ENCODE results near the gene PLK5. TPM values are rescaled to one million over a fixed set of nuclear protein-coding genes. Genes with fewer than 3 reads are reported as not detected.

PLK5 gene
- total RNA-seq, 2 donors from 2014 or later: not detected

DNA sequence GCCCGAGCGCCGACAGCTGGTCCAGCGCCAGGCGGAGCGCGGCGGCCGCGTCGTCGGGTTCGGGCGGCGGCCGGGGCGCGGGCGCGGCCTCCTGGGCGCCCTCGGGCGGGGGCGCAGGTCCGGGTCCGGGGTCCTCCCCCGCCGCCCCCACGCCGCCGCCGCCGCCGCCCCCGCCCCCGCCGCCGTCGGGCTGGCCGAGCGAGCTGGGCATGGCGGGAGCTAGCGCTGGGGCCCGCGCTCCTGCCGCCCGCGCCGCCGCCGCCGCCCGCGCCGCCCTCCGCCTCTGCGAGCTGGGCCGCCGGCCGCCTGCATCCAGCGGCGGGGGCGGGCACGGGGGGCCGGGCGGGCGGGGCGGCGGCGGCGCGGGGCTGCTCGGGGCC lies 44.0 kb downstream of the PLK5 start:
- DNase-seq: no peak
- ATAC-seq (replicated peaks in 1 of 2): peak; percentile 51 to 52
- Mint-ChIP-seq H3K4me1 (ENCODE audit: low read depth) (peaks cover 7% of the 10 kb centered on the region), H3K9me3 (no peaks in the 10 kb centered on the region), H3K27ac (no peak overlapping the region), H3K4me3 (no peak overlapping the region), H3K36me3 (ENCODE audit: insufficient read depth in 2 of 2) (no peaks in the 10 kb centered on the region), H3K27me3 (ENCODE audit: low read depth) (peaks cover 13% of the 10 kb centered on the region)

GRCh38 chr19:1568320-1569019 lies 44.6 kb downstream of the PLK5 start, which contains the start of gene MEX3D:
Gene MEX3D (minus strand): TSS chr19:1568325. CDS start chr19:1568058, 267 bp downstream.
- Mint-ChIP-seq H3K9me3 (no peaks in the 10 kb centered on the region), H3K4me1 (ENCODE audit: low read depth) (peaks cover 7% of the 10 kb centered on the region), H3K27me3 (ENCODE audit: low read depth) (peaks cover 13% of the 10 kb centered on the region), H3K36me3 (ENCODE audit: insufficient read depth in 2 of 2) (no peaks in the 10 kb centered on the region), H3K27ac (no peak within 1 kb of the TSS), H3K4me3 (peak within 1 kb of the TSS; percentile 34 to 49)
- DNase-seq: peak; percentile 80 to 88
- ATAC-seq (replicated peaks in 1 of 2): peak; percentile 88 to 93

- no peak for ATAC-seq (replicated peaks in 1 of 2)
- DNase-seq: no peak
- peak overlapping the region; percentile 3 to 65 for H3K4me3 Mint-ChIP-seq
- peak overlapping the region; percentile 79 for H3K27ac Mint-ChIP-seq
- H3K27me3 Mint-ChIP-seq (ENCODE audit: low read depth): peaks cover 13% of the 10 kb centered on the region
- peaks cover 7% of the 10 kb centered on the region for H3K4me1 Mint-ChIP-seq (ENCODE audit: low read depth)
- no peaks in the 10 kb centered on the region for H3K9me3 Mint-ChIP-seq
- no peaks in the 10 kb centered on the region for H3K36me3 Mint-ChIP-seq (ENCODE audit: insufficient read depth in 2 of 2)
These were observed 46.1 kb downstream of the PLK5 start for GRCh38 chr19:1569997-1570396.

- DNase-seq: no peak
- Mint-ChIP-seq H3K9me3 (no peaks in the 10 kb centered on the region), H3K27ac (no peak overlapping the region), H3K27me3 (ENCODE audit: low read depth) (peaks cover 13% of the 10 kb centered on the region), H3K4me3 (no peak overlapping the region), H3K36me3 (ENCODE audit: insufficient read depth in 2 of 2) (peaks cover 0 to 1% of the 10 kb centered on the region in 2 donors), H3K4me1 (ENCODE audit: low read depth) (peaks cover 7% of the 10 kb centered on the region)
- no peak for ATAC-seq (replicated peaks in 1 of 2)
These were observed 47.0 kb downstream of the PLK5 start for GRCh38 chr19:1570836-1571235.

DNA sequence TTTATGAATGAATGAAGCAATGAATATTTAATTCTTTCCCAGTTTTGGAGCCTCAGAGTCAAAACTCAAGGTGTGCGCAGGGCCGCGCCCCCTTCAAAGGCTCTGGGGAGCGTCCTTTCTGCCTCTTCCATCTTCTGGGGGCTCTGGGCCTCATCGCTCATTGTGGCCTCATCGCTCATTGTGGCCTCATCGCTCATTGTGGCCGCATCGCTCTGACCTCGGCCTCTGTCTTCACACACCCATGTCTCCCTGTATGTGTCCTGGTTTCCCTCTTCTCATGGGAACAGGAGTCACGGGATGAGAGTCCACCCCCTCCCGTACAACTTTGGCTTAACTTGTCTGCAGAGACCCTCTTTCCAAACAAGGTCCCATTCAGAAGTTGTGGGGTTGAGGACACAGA lies 47.5 kb downstream of the PLK5 start:
- peaks cover 13% of the 10 kb centered on the region for H3K27me3 Mint-ChIP-seq (ENCODE audit: low read depth)
- H3K36me3 Mint-ChIP-seq (ENCODE audit: insufficient read depth in 2 of 2): peaks cover 0 to 3% of the 10 kb centered on the region in 2 donors
- H3K4me3 Mint-ChIP-seq: no peak overlapping the region
- no peak overlapping the region for H3K27ac Mint-ChIP-seq
- peaks cover 7% of the 10 kb centered on the region for H3K4me1 Mint-ChIP-seq (ENCODE audit: low read depth)
- ATAC-seq (replicated peaks in 1 of 2) (no peak), DNase-seq (no peak)
- no peaks in the 10 kb centered on the region for H3K9me3 Mint-ChIP-seq

DNA sequence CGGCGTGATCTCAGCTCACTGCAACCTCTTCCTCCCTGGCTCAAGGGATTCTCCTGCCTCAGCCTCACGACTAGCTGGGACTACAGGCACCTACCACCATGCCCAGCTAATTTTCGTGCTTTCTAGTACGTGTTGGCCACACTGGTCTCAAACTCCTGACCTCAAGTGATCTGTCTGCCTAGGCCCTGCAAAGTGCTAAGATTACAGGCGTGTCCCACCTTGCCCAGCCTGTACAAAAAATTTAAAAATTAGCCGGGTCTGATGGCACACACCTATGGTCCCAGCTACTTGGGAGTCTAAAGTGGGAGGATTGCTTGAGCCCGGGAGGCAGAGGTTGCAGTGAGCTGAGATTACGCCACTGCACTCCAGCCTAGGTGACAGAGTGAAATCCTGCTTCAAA lies 48.9 kb downstream of the PLK5 start:
- no peak for DNase-seq
- Mint-ChIP-seq H3K36me3 (ENCODE audit: insufficient read depth in 2 of 2) (peaks cover 0 to 3% of the 10 kb centered on the region in 2 donors), H3K27me3 (ENCODE audit: low read depth) (peaks cover 13% of the 10 kb centered on the region), H3K27ac (no peak overlapping the region), H3K4me1 (ENCODE audit: low read depth) (peaks cover 7% of the 10 kb centered on the region), H3K4me3 (no peak overlapping the region), H3K9me3 (no peaks in the 10 kb centered on the region)
- ATAC-seq (replicated peaks in 1 of 2): no peak

DNA sequence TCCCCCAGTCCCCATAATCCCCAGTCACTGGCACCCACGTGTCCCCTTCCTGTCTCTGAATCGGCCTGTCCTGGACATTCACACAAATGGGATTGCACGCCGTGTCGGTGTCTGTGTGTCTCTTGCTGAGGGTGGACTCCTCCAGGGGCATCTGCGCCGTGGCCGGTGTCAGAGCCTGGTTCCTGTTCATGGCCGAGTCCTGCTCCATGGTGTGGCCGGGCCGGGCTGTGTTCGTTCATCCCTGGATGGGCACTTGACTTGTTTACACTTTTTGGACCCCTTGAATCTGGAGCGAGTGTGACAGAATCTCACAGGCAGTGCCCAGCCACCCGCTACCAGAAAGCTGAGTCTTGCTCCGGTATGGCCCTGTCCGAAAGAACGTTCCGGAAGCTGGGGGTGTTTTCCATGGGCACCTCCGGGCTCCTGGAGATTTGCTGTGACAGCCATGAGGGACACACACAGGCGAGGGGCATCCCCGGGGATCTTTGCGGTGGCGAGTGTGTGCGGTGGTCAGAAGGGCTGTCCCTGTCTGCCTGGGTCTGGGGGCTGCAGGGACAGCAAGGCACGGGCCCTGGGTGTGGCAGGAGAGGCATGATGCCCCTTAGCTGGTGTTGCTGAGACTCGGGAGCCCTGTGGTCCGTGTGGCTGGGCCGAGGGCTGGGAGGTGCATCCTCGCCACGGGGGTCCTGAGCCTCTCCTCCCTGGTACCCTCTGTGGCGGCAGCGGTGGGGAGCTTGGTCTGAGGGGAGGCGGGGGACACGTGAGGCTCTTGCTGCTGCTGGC lies 50.7 kb downstream of the PLK5 start:
- Mint-ChIP-seq H3K27me3 (ENCODE audit: low read depth) (peaks cover 12% of the 10 kb centered on the region), H3K36me3 (ENCODE audit: insufficient read depth in 2 of 2) (peaks cover 0 to 7% of the 10 kb centered on the region in 2 donors), H3K9me3 (no peaks in the 10 kb centered on the region), H3K27ac (no peak overlapping the region), H3K4me3 (no peak overlapping the region), H3K4me1 (ENCODE audit: low read depth) (peaks cover 7% of the 10 kb centered on the region)
- DNase-seq: no peak
- no peak for ATAC-seq (replicated peaks in 1 of 2)

DNA sequence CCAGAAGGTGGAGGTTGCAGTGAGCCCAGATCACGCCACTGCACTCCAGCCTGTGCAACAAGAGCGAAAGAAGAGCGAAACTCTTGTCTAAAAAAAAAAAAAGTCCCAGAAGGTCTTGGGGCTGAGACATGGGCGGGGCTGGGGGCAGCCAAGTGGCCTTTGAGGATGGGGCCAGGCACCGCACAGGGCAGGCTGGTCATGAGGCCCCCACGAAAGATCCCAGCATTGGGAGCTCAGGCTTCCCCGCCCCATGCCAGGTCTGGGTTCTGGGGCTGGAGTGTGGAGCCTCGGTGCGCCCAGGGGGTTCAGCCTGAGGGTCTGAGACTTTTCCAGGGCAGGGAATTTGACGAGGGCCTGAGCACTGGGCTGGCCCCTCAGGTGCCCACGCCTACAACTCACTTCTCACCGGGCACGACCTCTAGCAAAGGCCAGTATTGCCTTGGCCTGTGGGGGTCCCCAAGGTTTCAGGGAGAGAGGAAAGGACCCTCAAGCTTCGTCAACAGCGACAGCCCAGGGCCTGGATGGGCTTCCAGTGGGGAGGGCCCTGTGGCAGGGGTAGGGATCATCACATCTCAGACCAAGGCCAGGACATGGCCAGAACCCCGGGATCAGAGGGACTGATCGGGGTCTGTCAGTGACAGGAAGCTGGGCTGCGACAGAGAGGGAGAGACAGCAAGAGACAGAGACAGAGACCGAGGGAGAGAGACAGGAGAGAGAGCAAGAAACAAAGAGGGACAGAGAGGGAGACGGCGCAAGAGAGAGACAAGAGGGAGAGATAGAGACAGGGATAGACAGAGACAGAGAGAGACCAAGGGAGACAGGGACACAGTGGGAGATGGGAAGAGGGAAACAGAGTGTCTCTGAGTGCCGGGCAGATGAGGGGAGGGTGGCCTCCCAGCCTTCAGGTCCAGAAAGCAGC lies 51.7 kb downstream of the PLK5 start:
- Mint-ChIP-seq H3K9me3 (no peaks in the 10 kb centered on the region), H3K36me3 (ENCODE audit: insufficient read depth in 2 of 2) (peaks cover 0 to 13% of the 10 kb centered on the region in 2 donors), H3K4me1 (ENCODE audit: low read depth) (no peaks in the 10 kb centered on the region), H3K27ac (no peak overlapping the region), H3K4me3 (no peak overlapping the region), H3K27me3 (ENCODE audit: low read depth) (peaks cover 2% of the 10 kb centered on the region)
- no peak for DNase-seq
- ATAC-seq (replicated peaks in 1 of 2): no peak

DNA sequence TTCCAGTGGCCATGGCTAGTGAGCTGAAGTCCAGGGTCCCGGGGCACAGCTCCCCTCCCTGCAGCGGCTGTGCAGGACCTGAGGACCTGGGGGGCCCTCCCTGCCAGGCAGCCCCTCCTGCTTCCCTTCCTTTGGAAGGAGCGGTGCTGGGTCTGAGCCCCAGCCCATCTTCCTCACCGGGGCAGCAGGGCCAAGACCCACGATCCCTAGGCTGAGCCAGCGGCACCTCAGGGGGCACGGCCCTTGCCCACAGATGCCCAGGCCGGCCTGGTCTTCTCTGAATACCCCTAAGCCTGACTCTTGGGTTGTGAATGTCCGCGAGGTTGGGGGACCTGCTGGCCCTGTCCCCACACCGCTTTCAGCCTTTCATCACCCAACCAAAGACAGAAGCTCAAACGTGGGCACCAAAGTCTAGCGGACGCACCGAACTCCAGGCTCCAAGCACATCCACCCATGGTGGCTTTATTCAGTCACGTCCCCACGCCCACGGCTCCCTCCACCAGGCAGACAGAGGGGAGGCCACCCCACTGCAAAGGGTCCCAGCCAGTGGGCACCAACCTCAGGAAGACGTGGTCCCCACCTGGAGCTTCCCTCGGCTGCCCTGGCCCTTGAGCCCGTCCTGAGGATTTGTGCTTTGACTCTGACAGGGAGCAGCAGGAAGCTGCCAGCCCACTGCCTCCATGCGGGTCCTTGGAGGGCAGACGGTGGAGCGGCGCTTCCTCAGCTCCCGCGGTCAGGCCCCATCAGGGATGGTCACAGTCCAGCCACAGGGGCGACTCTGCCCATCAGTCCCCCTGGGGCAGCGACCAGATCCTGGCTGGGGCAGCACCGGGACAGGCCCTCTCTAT lies 52.6 kb downstream of the PLK5 start:
- no peak overlapping the region for H3K27ac Mint-ChIP-seq

GRCh38 chr19:1577090-1577928 lies 53.4 kb downstream of the PLK5 start:
- no peak overlapping the region for H3K27ac Mint-ChIP-seq
- H3K36me3 Mint-ChIP-seq (ENCODE audit: insufficient read depth in 2 of 2): peaks cover 0 to 13% of the 10 kb centered on the region in 2 donors
- no peaks in the 10 kb centered on the region for H3K9me3 Mint-ChIP-seq

More for the DNA sequence above, 52.6 kb downstream of the PLK5 start:
- no peaks in the 10 kb centered on the region for H3K9me3 Mint-ChIP-seq
- DNase-seq (no peak), ATAC-seq (replicated peaks in 1 of 2) (peak in 1 of 2 donors; percentile 13)
- no peak overlapping the region for H3K4me3 Mint-ChIP-seq
- no peaks in the 10 kb centered on the region for H3K27me3 Mint-ChIP-seq (ENCODE audit: low read depth)
- no peaks in the 10 kb centered on the region for H3K4me1 Mint-ChIP-seq (ENCODE audit: low read depth)
- peaks cover 0 to 13% of the 10 kb centered on the region in 2 donors for H3K36me3 Mint-ChIP-seq (ENCODE audit: insufficient read depth in 2 of 2)

DNA sequence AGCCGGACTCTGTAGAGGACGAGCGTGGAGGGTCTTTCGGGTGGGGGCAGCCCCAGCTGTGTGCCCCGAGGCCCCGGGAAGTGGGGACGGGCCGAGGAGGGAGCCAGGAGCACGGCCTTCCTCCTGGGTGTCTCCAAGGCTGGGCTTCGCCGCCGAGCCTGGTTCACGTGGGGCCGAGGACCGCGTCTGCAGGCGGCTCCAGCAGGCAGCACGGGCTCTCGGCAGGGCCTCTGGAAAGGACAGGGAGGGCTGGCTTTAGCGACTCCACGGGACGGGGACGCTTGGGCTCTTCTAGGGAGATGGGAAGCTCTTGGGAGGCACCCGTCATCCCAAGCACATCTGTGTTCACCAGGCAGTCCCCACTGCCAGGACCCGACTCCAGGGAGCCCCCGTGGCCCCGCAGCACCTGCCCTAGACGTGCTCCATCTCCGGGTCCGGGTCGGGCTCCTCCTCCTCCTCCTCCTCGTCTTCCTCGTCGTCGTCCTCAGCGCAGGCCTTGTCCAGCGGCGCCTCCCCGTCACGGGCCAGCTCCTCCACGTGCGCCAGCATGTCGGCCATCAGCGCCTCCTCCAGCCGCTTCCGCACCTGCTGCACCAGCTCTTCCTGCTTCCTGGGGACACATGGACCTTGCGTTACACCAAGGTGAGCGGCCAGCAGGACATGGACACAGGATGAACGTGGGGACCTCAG lies 54.2 kb downstream of the PLK5 start:
- Mint-ChIP-seq H3K27ac (no peak overlapping the region), H3K4me3 (no peak overlapping the region), H3K36me3 (ENCODE audit: insufficient read depth in 2 of 2) (peaks cover 0 to 14% of the 10 kb centered on the region in 2 donors), H3K27me3 (ENCODE audit: low read depth) (no peaks in the 10 kb centered on the region), H3K9me3 (no peaks in the 10 kb centered on the region), H3K4me1 (ENCODE audit: low read depth) (no peaks in the 10 kb centered on the region)
- DNase-seq: no peak
- no peak for ATAC-seq (replicated peaks in 1 of 2)

More at GRCh38 chr19:1577090-1577928, 53.4 kb downstream of the PLK5 start:
- Mint-ChIP-seq H3K4me1 (ENCODE audit: low read depth) (no peaks in the 10 kb centered on the region), H3K4me3 (no peak overlapping the region), H3K27me3 (ENCODE audit: low read depth) (no peaks in the 10 kb centered on the region)
- DNase-seq: no peak
- ATAC-seq (replicated peaks in 1 of 2): no peak

All from activated T-cell treated with anti-CD3 and anti-CD28 coated beads, Interleukin-2, amount 50 U/mL, for 72 hours (primary cell).